Measurements from ENCODE around the gene ZBTB7C.

ZBTB7C gene

GRCh38 chr18:48133671-48134251 lies 275.4 kb downstream of the ZBTB7C start:
- DNase-seq = peak; percentile 93

DNA sequence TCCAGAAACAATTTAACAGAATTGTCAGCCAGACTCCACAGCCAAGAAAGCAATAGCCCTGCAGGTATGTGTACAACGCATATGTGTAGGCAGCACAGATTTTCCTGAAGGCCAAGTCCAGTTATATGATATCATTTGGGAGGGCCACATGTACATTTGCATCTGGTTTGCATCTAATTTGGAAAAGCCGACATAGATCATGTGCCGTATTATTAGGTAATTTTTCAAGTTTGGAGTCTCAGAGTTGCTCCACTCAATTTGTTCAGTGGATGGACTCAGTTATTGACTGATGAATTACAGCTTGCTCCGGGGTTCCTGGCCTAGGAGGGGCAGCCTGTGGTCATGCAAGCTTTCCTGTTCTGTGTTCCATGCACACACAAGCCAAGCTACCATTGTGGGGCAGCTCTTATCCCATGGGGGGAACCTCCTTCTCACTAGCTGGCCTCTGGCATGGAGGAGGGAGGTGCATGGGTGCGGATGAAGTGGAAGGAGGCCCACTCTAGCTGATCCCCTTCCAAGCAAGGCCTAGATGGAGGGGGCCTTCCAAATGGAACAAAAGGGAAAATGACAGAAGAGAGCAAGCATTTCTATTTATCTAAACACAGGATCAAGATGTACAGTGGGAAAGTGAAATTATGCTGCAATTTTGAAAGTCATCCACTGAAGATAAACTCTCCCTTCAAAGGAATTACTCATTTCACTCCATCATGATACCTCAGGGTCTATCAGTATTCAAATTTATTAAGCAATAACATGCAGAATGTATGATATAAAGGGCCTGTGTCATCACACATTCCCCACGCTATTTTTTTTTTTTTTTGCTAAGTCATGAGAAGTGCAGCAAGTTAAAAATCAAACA lies 276.2 kb downstream of the ZBTB7C start:
- no peak for DNase-seq

DNA sequence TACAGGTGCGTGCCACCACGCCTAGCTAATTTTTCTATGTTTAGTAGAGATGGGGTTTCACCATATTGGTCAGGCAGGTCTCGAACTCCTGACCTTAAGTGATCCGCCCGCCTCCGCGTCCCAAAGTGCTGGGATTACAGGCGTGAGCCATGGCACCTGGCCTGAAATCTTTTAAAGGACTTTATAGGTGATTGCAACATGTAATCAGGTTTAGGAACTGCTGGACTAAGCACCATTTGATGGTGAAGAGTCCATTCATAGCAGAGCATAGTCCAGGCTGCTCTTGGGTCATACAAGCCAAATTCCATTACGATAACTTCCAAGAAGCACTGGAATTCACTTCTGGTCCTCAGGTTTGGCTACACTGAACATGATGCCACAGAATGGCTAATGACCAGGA lies 278.1 kb downstream of the ZBTB7C start:
- no peak for DNase-seq

GRCh38 chr18:48129621-48130082 lies 279.5 kb downstream of the ZBTB7C start:
- DNase-seq = no peak

DNA sequence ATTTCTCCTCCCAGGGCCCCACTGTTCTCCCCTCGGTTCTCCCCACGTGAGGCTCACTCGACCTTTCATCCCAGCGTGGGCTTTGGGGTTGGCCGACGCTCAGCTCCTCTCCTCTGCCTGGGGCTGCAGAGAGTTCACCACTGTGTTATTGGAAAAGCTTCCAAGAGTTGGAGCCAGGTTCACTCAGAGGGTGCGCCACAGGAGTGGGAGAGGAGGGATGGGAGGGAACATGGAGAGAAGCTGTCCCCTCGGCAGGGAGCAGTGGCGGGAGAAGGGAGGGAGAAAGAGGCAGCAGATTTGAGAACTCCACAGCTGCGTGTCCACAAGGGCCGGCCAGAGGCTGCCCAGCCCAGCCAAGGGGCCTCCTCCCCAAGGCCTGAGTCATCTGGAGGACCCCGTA lies 281.6 kb downstream of the ZBTB7C start:
- DNase-seq = no peak

DNA sequence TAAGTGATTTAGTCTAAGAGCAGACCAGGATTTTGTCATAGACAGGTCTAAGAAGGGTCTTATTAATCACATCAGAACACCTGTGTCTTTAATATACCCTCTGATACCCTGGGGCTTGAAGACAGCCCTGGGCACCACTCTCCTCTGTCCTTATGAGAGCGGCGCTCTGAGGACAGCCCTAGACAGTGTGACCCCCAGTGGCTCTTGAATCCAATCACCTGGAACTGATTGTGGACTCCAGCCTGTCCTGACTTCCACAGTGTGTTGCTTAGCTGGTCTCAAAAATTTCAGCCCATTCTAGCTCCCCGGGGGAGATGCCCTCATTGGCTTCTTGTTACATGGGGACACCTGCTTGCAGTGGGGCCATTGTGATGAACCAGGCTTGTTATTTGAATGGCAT lies 282.9 kb downstream of the ZBTB7C start:
- DNase-seq = no peak

DNA sequence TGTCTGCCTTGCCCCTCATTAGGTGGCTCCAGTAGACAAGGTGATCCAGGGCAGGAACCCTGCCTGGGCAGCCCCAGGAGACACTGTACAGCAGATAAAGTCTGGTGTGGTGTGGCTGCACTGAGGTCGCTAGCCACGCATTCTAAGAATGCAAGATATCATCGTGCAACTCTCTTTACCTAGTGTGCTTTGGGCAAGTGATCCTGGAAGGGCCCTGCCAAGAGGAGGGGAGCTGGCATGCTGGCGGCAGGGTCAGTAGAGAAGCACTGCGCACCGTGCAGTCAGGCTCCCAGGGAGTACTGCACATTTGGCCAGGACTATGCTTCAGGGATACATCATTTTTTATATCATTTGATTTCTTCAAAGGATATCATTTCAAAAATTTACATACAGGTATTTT lies 283.5 kb downstream of the ZBTB7C start:
- no peak for DNase-seq

DNA sequence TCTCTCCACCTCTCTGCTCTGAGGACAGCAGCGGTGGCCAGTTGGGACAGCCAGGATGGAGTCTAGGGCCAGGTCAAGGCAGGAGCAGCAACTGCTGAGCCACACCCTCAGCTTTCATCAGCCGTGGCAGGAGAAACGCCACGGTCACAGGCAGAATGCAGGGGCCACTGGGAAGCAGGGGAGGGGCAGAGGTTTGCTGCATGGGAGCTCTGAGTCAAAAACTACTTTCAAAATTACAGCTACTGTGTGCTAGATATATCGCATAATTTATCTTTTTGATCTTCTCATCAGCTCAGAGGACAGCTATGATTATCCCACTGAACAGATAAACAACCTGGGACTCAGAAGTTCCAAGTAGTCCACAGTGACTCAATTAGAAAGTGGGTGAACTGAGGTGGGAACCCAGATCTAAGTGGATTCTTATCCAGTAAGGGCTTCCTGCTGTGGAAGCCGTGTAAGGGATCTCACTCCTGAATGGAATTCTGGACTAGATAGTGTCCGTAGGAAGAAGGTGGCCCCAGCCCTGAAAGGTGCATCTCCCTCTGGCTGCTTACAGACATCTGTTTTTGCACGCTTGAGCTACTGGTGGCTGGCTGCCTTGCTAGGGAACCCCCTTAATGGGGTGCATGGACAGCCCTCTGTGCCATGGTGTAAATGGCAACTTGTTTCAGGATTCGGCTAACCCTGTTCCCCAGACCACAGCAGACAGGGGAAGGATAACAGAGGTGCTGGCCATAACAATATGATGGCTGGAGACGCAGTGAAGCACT lies 284.1 kb downstream of the ZBTB7C start:
- DNase-seq = no peak

- DNase-seq = no peak
Measured at GRCh38 chr18:48123941-48124340, 285.2 kb downstream of the ZBTB7C start.

- peak; percentile 72 for DNase-seq
Measured at GRCh38 chr18:48123324-48123723, 285.9 kb downstream of the ZBTB7C start.

DNA sequence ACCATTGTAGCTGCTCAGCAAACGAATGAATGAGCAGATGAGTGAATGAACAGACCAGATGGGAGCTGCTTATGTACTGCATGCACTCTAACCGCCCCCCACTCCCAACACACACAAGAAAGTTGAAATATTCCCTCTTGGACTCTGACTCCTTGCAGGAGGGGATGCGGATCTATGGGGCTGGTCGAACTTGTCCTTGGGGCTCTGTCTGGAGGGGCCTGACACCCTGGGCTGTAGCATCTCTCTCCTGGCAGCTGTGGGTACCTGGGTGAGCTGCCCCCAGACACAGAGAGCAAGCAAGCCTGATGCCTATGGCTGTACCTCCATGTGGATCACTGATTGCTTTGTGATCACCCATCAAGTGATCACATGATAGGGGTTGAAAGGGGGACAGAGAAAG lies 286.4 kb downstream of the ZBTB7C start:
- no peak for DNase-seq

GRCh38 chr18:48122376-48122775 lies 286.8 kb downstream of the ZBTB7C start:
- DNase-seq = no peak

GRCh38 chr18:48121752-48122151 lies 287.4 kb downstream of the ZBTB7C start:
- no peak for DNase-seq

DNA sequence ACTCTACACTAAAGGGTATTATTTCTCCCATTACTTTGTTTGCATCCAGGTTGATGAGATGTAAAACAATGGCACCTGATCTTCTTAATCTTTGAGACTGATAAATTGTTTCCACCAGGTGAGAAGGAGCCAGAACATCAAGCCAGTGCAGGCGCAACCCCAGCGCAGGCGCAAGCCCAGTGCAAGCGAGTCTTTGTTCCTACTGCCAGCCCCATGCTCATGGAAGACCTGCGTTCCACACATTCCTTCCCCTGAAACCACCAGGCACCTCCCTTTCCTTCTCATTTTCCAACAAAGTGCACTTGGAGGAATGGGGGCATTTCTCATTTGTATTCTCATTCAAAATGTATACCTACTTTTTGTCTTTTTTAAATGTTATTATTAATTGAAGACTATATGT lies 290.0 kb downstream of the ZBTB7C start:
- no peak for DNase-seq

DNA sequence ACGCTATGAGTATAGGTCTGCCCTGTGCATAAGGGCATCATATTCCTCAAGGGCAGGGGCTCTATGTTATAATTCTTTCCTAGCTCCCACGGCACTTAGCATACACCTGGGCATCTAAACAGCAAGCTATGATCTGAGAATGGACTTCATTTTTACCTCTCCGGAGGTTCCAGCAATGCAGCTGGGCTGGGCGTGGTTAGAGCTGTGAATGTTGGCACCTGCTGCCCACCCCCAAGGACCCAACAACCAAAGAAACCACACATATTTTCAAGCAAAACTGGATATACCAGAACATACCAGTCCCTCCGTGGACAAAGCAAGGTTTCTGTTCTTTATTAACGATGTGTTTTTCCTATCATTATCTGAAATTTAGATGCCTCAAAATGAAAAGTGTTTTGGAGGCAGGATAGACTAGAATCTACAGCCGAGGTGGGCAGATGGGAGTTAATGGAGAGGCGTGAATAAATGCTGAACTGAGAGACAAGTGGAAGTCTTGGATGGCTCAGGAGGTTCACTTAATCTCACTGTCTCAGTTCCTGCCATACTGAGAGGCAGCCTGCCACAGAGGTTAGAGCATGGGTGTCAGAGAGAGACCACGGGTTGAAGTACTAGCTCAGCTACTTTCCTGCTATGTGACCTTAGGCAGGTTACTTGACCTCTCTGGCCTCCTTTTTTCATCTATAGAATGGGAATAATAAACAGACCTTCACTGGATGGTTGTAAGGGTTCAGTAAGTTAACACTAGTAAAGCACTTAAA lies 292.1 kb downstream of the ZBTB7C start:
- DNase-seq = no peak

GRCh38 chr18:48116017-48116416 lies 293.2 kb downstream of the ZBTB7C start:
- DNase-seq = no peak

- no peak for DNase-seq
Measured at GRCh38 chr18:48113691-48114090, 295.5 kb downstream of the ZBTB7C start.

GRCh38 chr18:48111587-48111986 lies 297.6 kb downstream of the ZBTB7C start:
- DNase-seq = no peak

GRCh38 chr18:48110797-48111196 lies 298.4 kb downstream of the ZBTB7C start:
- DNase-seq = no peak

GRCh38 chr18:48109961-48110493 lies 299.2 kb downstream of the ZBTB7C start:
- DNase-seq = no peak

- DNase-seq = no peak
Measured at GRCh38 chr18:48108136-48108535, 301.0 kb downstream of the ZBTB7C start.

GRCh38 chr18:48106976-48107781 lies 302.0 kb downstream of the ZBTB7C start:
- peak; percentile 91 for DNase-seq

Measured in DMS153 (cell line).